ENCODE data around the gene GPR179.
"Not testable (repeated sequence)": the region's sequence is repeated elsewhere in the genome, so short reads cannot be mapped to it uniquely, and the experiment has no call there.

The GPR179 gene

GRCh38 chr17:38324772-38325171 is 19.0 kb downstream of the GPR179 start:
- H3K9ac ChIP-seq, result peak overlapping the region; percentile 72
- H3K4me2 ChIP-seq, result peak overlapping the region; percentile 85
- H3K4me1 ChIP-seq, result peaks cover 67% of the 10 kb centered on the region
- peaks cover 39% of the 10 kb centered on the region for H3K36me3 ChIP-seq
- H4K20me1 ChIP-seq, result no peaks in the 10 kb centered on the region
- H3K27ac ChIP-seq, result peak overlapping the region; percentile 81
- 0 out of 2 replicates have a peak overlapping the region, but pooled peaks have one; percentile 37 for H3K4me3 ChIP-seq
- no peaks in the 10 kb centered on the region for H3K9me3 ChIP-seq
- no peak for TF ChIP-seq Cebpa-rat (IDR thresholded peaks at IDR 0.05)
- H3K27me3 ChIP-seq, result no peaks in the 10 kb centered on the region

- Histone ChIP-seq H3K9ac (peak overlapping the region; percentile 72; the same call in 1 of the 2 replicates), H3K36me3 (peaks cover 45% of the 10 kb centered on the region), H3K4me3 (no peak overlapping the region), H3K4me1 (peaks cover 62% of the 10 kb centered on the region), H3K27ac (peak overlapping the region; percentile 81), H4K20me1 (no peaks in the 10 kb centered on the region), H3K9me3 (no peaks in the 10 kb centered on the region), H3K4me2 (peak overlapping the region; percentile 85), H3K27me3 (no peaks in the 10 kb centered on the region)
- TF ChIP-seq Cebpa-rat (IDR thresholded peaks at IDR 0.05), result no peak
Observed at GRCh38 chr17:38324141-38324697, 19.5 kb downstream of the GPR179 start.

GRCh38 chr17:38322897-38323296 is 20.9 kb downstream of the GPR179 start:
- Histone ChIP-seq H3K4me1 (peaks cover 48% of the 10 kb centered on the region), H3K4me2 (no peak overlapping the region), H3K4me3 (no peak overlapping the region), H3K27ac (no peak overlapping the region), H3K27me3 (no peaks in the 10 kb centered on the region), H4K20me1 (no peaks in the 10 kb centered on the region), H3K9ac (no peak overlapping the region), H3K36me3 (peaks cover 48% of the 10 kb centered on the region), H3K9me3 (no peaks in the 10 kb centered on the region)
- TF ChIP-seq Cebpa-rat (IDR thresholded peaks at IDR 0.05), result no peak

GRCh38 chr17:38322156-38322779 is 21.5 kb downstream of the GPR179 start:
- Histone ChIP-seq H3K4me2 (no peak overlapping the region), H3K4me3 (no peak overlapping the region), H4K20me1 (no peaks in the 10 kb centered on the region), H3K9ac (no peak overlapping the region), H3K4me1 (peaks cover 42% of the 10 kb centered on the region), H3K27ac (no peak overlapping the region), H3K27me3 (no peaks in the 10 kb centered on the region), H3K36me3 (peaks cover 55% of the 10 kb centered on the region), H3K9me3 (no peaks in the 10 kb centered on the region)
- no peak for TF ChIP-seq Cebpa-rat (IDR thresholded peaks at IDR 0.05)

GRCh38 chr17:38320482-38320881 is 23.3 kb downstream of the GPR179 start:
- Histone ChIP-seq H3K9me3 (no peaks in the 10 kb centered on the region), H3K4me3 (no peak overlapping the region), H3K4me1 (peaks cover 24% of the 10 kb centered on the region), H3K9ac (no peak overlapping the region), H3K4me2 (no peak overlapping the region), H3K27ac (no peak overlapping the region), H4K20me1 (no peaks in the 10 kb centered on the region), H3K27me3 (no peaks in the 10 kb centered on the region), H3K36me3 (peaks cover 72% of the 10 kb centered on the region)
- no peak for TF ChIP-seq Cebpa-rat (IDR thresholded peaks at IDR 0.05)

GRCh38 chr17:38317081-38317480 is 26.7 kb downstream of the GPR179 start:
- peaks cover 71% of the 10 kb centered on the region for H3K36me3 ChIP-seq
- H3K27ac ChIP-seq, result no peak overlapping the region
- no peaks in the 10 kb centered on the region for H3K4me1 ChIP-seq
- H3K9me3 ChIP-seq, result no peaks in the 10 kb centered on the region
- H3K9ac ChIP-seq, result no peak overlapping the region
- TF ChIP-seq Cebpa-rat (IDR thresholded peaks at IDR 0.05), result no peak
- no peaks in the 10 kb centered on the region for H4K20me1 ChIP-seq
- H3K27me3 ChIP-seq, result no peaks in the 10 kb centered on the region
- H3K4me2 ChIP-seq, result no peak overlapping the region
- H3K4me3 ChIP-seq, result no peak overlapping the region

GRCh38 chr17:38315497-38315896 is 28.3 kb downstream of the GPR179 start:
- no peak overlapping the region for H3K4me3 ChIP-seq
- no peaks in the 10 kb centered on the region for H3K9me3 ChIP-seq
- TF ChIP-seq Cebpa-rat (IDR thresholded peaks at IDR 0.05), result no peak

GRCh38 chr17:38296834-38297517 is 46.8 kb downstream of the GPR179 start, which contains the start of gene MRPL45:
Gene MRPL45 (plus strand): TSS chr17:38297168. CDS start chr17:38297184, 16 bp downstream.
- Histone ChIP-seq H3K4me1 (0 out of 2 replicates have a peak, but pooled peaks cover 12% of the 10 kb centered on the region), H3K36me3 (peaks cover 17% of the 10 kb centered on the region), H3K4me3 (peak within 1 kb of the TSS; percentile 68), H3K4me2 (peak within 1 kb of the TSS; percentile 71), H3K9ac (peak within 1 kb of the TSS; percentile 71; the same call in 1 of the 2 replicates), H3K27ac (peak within 1 kb of the TSS; percentile 70)
- H4K20me1 ChIP-seq, H3K27me3 ChIP-seq, H3K9me3 ChIP-seq: not testable (repeated sequence)

More at GRCh38 chr17:38315497-38315896, 28.3 kb downstream of the GPR179 start:
- H3K4me2 ChIP-seq, result no peak overlapping the region
- no peaks in the 10 kb centered on the region for H3K4me1 ChIP-seq
- no peak overlapping the region for H3K9ac ChIP-seq
- peaks cover 64% of the 10 kb centered on the region for H3K36me3 ChIP-seq
- no peaks in the 10 kb centered on the region for H3K27me3 ChIP-seq
- H3K27ac ChIP-seq, result no peak overlapping the region
- no peaks in the 10 kb centered on the region for H4K20me1 ChIP-seq

- Histone ChIP-seq H3K27ac (0 out of 2 replicates have a peak overlapping the region, but pooled peaks have one; percentile 70), H3K36me3 (peaks cover 11% of the 10 kb centered on the region), H3K4me3 (peak overlapping the region; percentile 68; the same call in 1 of the 2 replicates), H3K4me1 (0 out of 2 replicates have a peak, but pooled peaks cover 12% of the 10 kb centered on the region), H3K4me2 (peak overlapping the region; percentile 28)
- H3K9me3 ChIP-seq, H3K9ac ChIP-seq, H3K27me3 ChIP-seq, H4K20me1 ChIP-seq: not testable (repeated sequence)
Observed at GRCh38 chr17:38295602-38296365, 48.0 kb downstream of the GPR179 start.

- not testable (repeated sequence) for H3K4me3 ChIP-seq, H3K4me2 ChIP-seq, H4K20me1 ChIP-seq, H3K36me3 ChIP-seq, H3K9me3 ChIP-seq, H3K9ac ChIP-seq, H3K27me3 ChIP-seq, H3K27ac ChIP-seq
- peaks cover 16% of the 10 kb centered on the region for H3K4me1 ChIP-seq
Observed at GRCh38 chr17:38289760-38290159, 54.0 kb downstream of the GPR179 start.

GRCh38 chr17:38288217-38288827 is 55.4 kb downstream of the GPR179 start:
- not testable (repeated sequence) for H3K4me2 ChIP-seq, H3K36me3 ChIP-seq, H3K9ac ChIP-seq, H3K4me3 ChIP-seq, H4K20me1 ChIP-seq, H3K9me3 ChIP-seq, H3K27ac ChIP-seq, H3K27me3 ChIP-seq
- peaks cover 16% of the 10 kb centered on the region for H3K4me1 ChIP-seq

- Histone ChIP-seq H3K4me1 (peaks cover 16% of the 10 kb centered on the region), H3K27ac (peak overlapping the region; percentile 65), H3K4me3 (0 out of 2 replicates have a peak overlapping the region, but pooled peaks have one; percentile 38), H3K9ac (peak overlapping the region; percentile 48; the same call in 1 of the 2 replicates), H3K4me2 (peak overlapping the region; percentile 87)
- not testable (repeated sequence) for H3K27me3 ChIP-seq, H4K20me1 ChIP-seq, H3K36me3 ChIP-seq, H3K9me3 ChIP-seq
Observed at GRCh38 chr17:38286501-38287091, 57.2 kb downstream of the GPR179 start.

Measured in BLaER1 (cell line).